H9 (cell line): ENCODE results near the gene MOV10L1. TPM values are rescaled to one million over a fixed set of nuclear protein-coding genes. Genes with fewer than 3 reads are reported as not detected.

Experiments
- DNase-seq: peaks from one replicate; pipeline ENCODE4 v3.0.0-alpha.2; 2017
- H2AFZ ChIP-seq: one replicate; pipeline ENCODE4 v1.6.1; 2013; ENCODE audit warnings: mild to moderate bottlenecking, low read length, control low read depth, moderate library complexity
- H2AK5ac ChIP-seq: 2 replicates; pipeline ENCODE4 v1.6.1; 2013; ENCODE audit warnings: low read length, control low read depth, mixed read lengths; ENCODE audit not compliant: insufficient read length
- H2BK120ac ChIP-seq: one replicate; pipeline ENCODE4 v1.6.1; 2013; ENCODE audit warnings: low read depth, mild to moderate bottlenecking, low read length, control low read depth, inconsistent platforms; ENCODE audit not compliant: poor library complexity, severe bottlenecking
- H2BK12ac ChIP-seq: 2 replicates; pipeline ENCODE4 v1.6.1; 2013; ENCODE audit warnings: low read length, control low read depth, mixed read lengths, low read depth; ENCODE audit not compliant: insufficient read length
- H2BK15ac ChIP-seq: 2 replicates; pipeline ENCODE4 v1.6.1; 2013; ENCODE audit warnings: low read depth, low read length, control low read depth
- H2BK20ac ChIP-seq: one replicate; pipeline ENCODE4 v1.6.1; 2013; ENCODE audit warnings: low read depth, mild to moderate bottlenecking, low read length, control low read depth, inconsistent platforms; ENCODE audit not compliant: poor library complexity, severe bottlenecking
- H2BK5ac ChIP-seq: 2 replicates; pipeline ENCODE4 v1.6.1; 2013; ENCODE audit warnings: low read length, control low read depth, mixed read lengths; ENCODE audit not compliant: insufficient read length
- H3K14ac ChIP-seq: 2 replicates; pipeline ENCODE4 v1.6.1; 2013; ENCODE audit warnings: low read length, control low read depth; ENCODE audit not compliant: insufficient read depth
- H3K18ac ChIP-seq: 2 replicates; pipeline ENCODE4 v1.6.1; 2013; ENCODE audit warnings: low read depth, mild to moderate bottlenecking, mixed read lengths, low read length, control low read depth; ENCODE audit not compliant: insufficient read length
- H3K23ac ChIP-seq: 2 replicates; pipeline ENCODE4 v1.6.1; 2013; ENCODE audit warnings: low read length, control low read depth, mixed read lengths, low read depth; ENCODE audit not compliant: insufficient read length
- H3K23me2 ChIP-seq: 2 replicates; pipeline ENCODE4 v1.6.1; 2013; ENCODE audit warnings: low read depth, mild to moderate bottlenecking, mixed read lengths, low read length, control low read depth; ENCODE audit not compliant: insufficient read length, poor library complexity, severe bottlenecking
- H3K27ac ChIP-seq: 2 replicates; pipeline ENCODE4 v1.5.1; 2013; ENCODE audit warnings: low read length, control low read depth, mixed read lengths, low read depth; ENCODE audit not compliant: insufficient read length
- H3K27me3 ChIP-seq: 2 replicates; pipeline ENCODE4 v1.6.1; 2013; ENCODE audit warnings: low read length, control low read depth, inconsistent platforms; ENCODE audit not compliant: insufficient read depth
- H3K4ac ChIP-seq: 2 replicates; pipeline ENCODE4 v1.6.1; 2013; ENCODE audit warnings: low read depth, mild to moderate bottlenecking, control low read depth, inconsistent platforms, low read length, moderate library complexity
- H3K4me1 ChIP-seq: 2 replicates; pipeline ENCODE4 v1.6.1; 2013; ENCODE audit warnings: low read length, control low read depth, inconsistent platforms; ENCODE audit not compliant: insufficient read depth
- H3K4me2 ChIP-seq: 2 replicates; pipeline ENCODE4 v1.6.1; 2013; ENCODE audit warnings: low read length, control low read depth, mixed read lengths; ENCODE audit not compliant: insufficient read length, insufficient read depth
- H3K56ac ChIP-seq: 2 replicates; pipeline ENCODE4 v1.6.1; 2013; ENCODE audit warnings: low read depth, mild to moderate bottlenecking, mixed read lengths, low read length, control low read depth; ENCODE audit not compliant: insufficient read length
- H3K79me1 ChIP-seq: 2 replicates; pipeline ENCODE4 v1.6.1; 2013; ENCODE audit warnings: low read depth, mild to moderate bottlenecking, moderate library complexity, low read length, control low read depth, inconsistent platforms; ENCODE audit not compliant: insufficient read depth, poor library complexity, severe bottlenecking
- H3K79me2 ChIP-seq: 2 replicates; pipeline ENCODE4 v1.6.1; 2013; ENCODE audit warnings: low read length, control low read depth, inconsistent platforms; ENCODE audit not compliant: insufficient read depth
- H3K9ac ChIP-seq: 2 replicates; pipeline ENCODE4 v1.6.1; 2013; ENCODE audit warnings: low read length, control low read depth, mixed read lengths; ENCODE audit not compliant: insufficient read length; ENCODE audit errors: extremely low read depth
- H3K9me3 ChIP-seq: one replicate; pipeline ENCODE4 v1.6.1; 2013; ENCODE audit warnings: low read depth, low read length, inconsistent platforms; ENCODE audit not compliant: control insufficient read depth
- H3T11ph ChIP-seq: one replicate; pipeline ENCODE4 v1.6.1; 2013; ENCODE audit warnings: mild to moderate bottlenecking, low read length, control low read depth, inconsistent platforms
- H4K20me1 ChIP-seq: one replicate; pipeline ENCODE4 v1.6.1; 2013; ENCODE audit not compliant: control insufficient read depth, insufficient read length, insufficient read depth
- H4K5ac ChIP-seq: 2 replicates; pipeline ENCODE4 v1.6.1; 2013; ENCODE audit warnings: low read depth, mild to moderate bottlenecking, mixed read lengths, low read length, control low read depth; ENCODE audit not compliant: insufficient read length
- H4K8ac ChIP-seq: replicated peaks from 2 replicates; pipeline ENCODE4 v1.6.1; 2013; ENCODE audit warnings: low read length, control low read depth, mixed read lengths, low read depth; ENCODE audit not compliant: insufficient read length
- H4K91ac ChIP-seq: 2 replicates; pipeline ENCODE4 v1.6.1; 2013; ENCODE audit warnings: low read depth, mild to moderate bottlenecking, moderate library complexity, mixed read lengths, low read length, control low read depth; ENCODE audit not compliant: insufficient read length
- H3K27ac Mint-ChIP-seq, 3 experiments: 2 replicates in 2 of 3; 3 replicates in 1 of 3; pipeline ENCODE4 v1.8.0; 2020 to 2021; ENCODE audit warnings: mixed read lengths in 3 of 3, mild to moderate bottlenecking in 1 of 3, moderate library complexity in 1 of 3
- H3K27me3 Mint-ChIP-seq: 2 replicates; pipeline ENCODE4 v1.8.0; 2021; ENCODE audit warnings: low read depth, mild to moderate bottlenecking, moderate library complexity, mixed read lengths
- H3K36me3 Mint-ChIP-seq, 3 experiments: 2 replicates in 2 of 3; 3 replicates in 1 of 3; pipeline ENCODE4 v1.8.0; 2020 to 2021; ENCODE audit warnings: low read depth in 3 of 3, mixed read lengths in 3 of 3; ENCODE audit not compliant: insufficient read depth in 1 of 3
- H3K4me1 Mint-ChIP-seq, 2 experiments: 2 replicates each; pipeline ENCODE4 v1.8.0; 2020; ENCODE audit warnings: mixed read lengths in 2 of 2
- H3K4me3 Mint-ChIP-seq, 2 experiments: 2 replicates in 1 of 2; 3 replicates in 1 of 2; pipeline ENCODE4 v1.8.0; 2020 to 2021; ENCODE audit warnings: mild to moderate bottlenecking in 2 of 2, mixed read lengths in 2 of 2, moderate library complexity in 1 of 2
- H3K9me3 Mint-ChIP-seq, 2 experiments: 2 replicates in 1 of 2; 3 replicates in 1 of 2; pipeline ENCODE4 v1.8.0; 2020; ENCODE audit warnings: mild to moderate bottlenecking in 2 of 2, mixed read lengths in 2 of 2, moderate library complexity in 1 of 2
- CTCF ChIP-seq: fragments of 200-600 bp; sonication (generic); conservative IDR thresholded peaks from 3 replicates; pipeline ENCODE4 v1.8.0; 2021; ENCODE audit warnings: antibody characterized with exemption, mild to moderate bottlenecking
- WGBS: extraction: QIAGEN DNeasy Blood & Tissue Kit; methylation state at CpG from one replicate; pipeline ENCODE4 v1.1.7; 2013; ENCODE audit warnings: missing lambda C conversion rate, low lambda C conversion rate, mixed read lengths; ENCODE audit not compliant: insufficient read length; ENCODE audit errors: extremely low coverage; 5-methylcytosine and 5-hydroxymethylcytosine counted together
- total RNA-seq: library from RNA; stranded (reverse); gene quantifications from 2 replicates; pipeline ENCODE4 v1.2.1, GENCODE V29; 2021

MOV10L1 gene
- total RNA-seq, 1 experiment from 2014 or later, result not detected

DNA sequence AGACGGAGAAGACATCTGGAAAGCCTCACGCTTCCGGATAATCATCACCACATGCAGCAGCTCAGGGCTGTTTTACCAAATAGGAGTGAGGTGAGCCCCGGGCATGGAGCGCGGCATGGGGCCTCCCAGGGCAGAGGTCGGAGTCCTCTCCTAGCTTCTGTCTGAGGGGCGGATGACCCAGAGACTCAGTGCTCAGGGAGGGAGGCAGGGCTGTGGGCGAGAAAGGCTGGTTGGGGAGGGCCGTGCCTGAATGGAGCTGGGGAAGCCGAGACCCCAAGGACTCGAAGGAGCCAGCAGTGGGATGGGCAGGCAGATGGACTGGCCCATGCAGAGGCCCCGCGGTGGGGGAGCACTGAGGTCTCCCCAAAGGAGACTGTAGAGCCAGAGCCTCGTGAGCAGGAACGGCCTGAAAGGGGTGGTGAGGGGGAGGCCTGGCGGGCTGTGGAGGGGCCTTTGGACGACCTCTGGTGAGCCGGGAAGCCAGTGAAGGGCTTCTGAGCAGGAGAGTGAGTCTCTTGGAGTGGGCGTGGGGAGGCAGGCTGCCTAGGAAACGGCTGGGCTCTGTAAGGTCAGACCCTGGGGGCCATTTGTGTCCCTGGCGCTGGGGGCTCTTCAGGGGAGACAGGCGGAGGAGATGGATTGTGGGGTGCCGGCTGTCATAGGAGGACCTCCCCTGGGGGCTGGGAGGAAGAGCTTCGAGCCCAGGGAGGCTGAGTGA lies 56.1 kb downstream of the MOV10L1 start:
- H3K36me3 Mint-ChIP-seq, result no peaks in the 10 kb centered on the region; a peak in 1 of 7 replicates
- H3K27ac ChIP-seq, result no peak overlapping the region

More for the DNA sequence above, 56.1 kb downstream of the MOV10L1 start:
- Mint-ChIP-seq H3K4me1 (peaks cover 2 to 7% of the 10 kb centered on the region in 2 experiments), H3K9me3 (no peaks in the 10 kb centered on the region; a peak in 1 of 5 replicates), H3K4me3 (no peak overlapping the region; a peak in 1 of 5 replicates), H3K27ac (peak overlapping the region in 1 of 3 experiments; percentile 35; a peak in 1 of 7 replicates), H3K27me3 (peaks cover 28% of the 10 kb centered on the region)
- no peak for TF ChIP-seq CTCF
- H2BK120ac ChIP-seq, result no peak overlapping the region
- no peaks in the 10 kb centered on the region for H3K79me1 ChIP-seq
- no peak overlapping the region for H4K8ac ChIP-seq
- H3K4me1 ChIP-seq, result no peaks in the 10 kb centered on the region
- H4K5ac ChIP-seq, result no peak overlapping the region
- H2BK5ac ChIP-seq, result no peak overlapping the region
- no peaks in the 10 kb centered on the region for H4K20me1 ChIP-seq
- no peak overlapping the region for H2AFZ ChIP-seq
- no peak overlapping the region for H3K9ac ChIP-seq
- H3K56ac ChIP-seq, result no peak overlapping the region
- peaks cover 6% of the 10 kb centered on the region for H3K23me2 ChIP-seq
- no peak overlapping the region for H4K91ac ChIP-seq
- no peak overlapping the region for H2BK12ac ChIP-seq
- no peak overlapping the region for H3K4me2 ChIP-seq
- H2BK20ac ChIP-seq, result no peak overlapping the region
- H2AK5ac ChIP-seq, result no peak overlapping the region
- H3K79me2 ChIP-seq, result no peaks in the 10 kb centered on the region
- no peak overlapping the region for H3K23ac ChIP-seq
- H3K18ac ChIP-seq, result no peak overlapping the region
- no peak overlapping the region for H3K14ac ChIP-seq
- WGBS, result no CpG with 5 or more reads among the region's 25 CpGs
- no peaks in the 10 kb centered on the region for H3K27me3 ChIP-seq
- DNase-seq, result no peak
- no peaks in the 10 kb centered on the region for H3K9me3 ChIP-seq
- H3K4ac ChIP-seq, result no peak overlapping the region
- no peak overlapping the region for H3T11ph ChIP-seq
- H2BK15ac ChIP-seq, result no peak overlapping the region
